SKM-1 (cell line): ENCODE measurements around the gene ITGB5.

Experiments
- DNase-seq: peaks from one replicate; lab custom pipeline; 2025; ENCODE audit not compliant: unreplicated experiment; lab: John Stamatoyannopoulos, UW

Gene ITGB5, protein sequence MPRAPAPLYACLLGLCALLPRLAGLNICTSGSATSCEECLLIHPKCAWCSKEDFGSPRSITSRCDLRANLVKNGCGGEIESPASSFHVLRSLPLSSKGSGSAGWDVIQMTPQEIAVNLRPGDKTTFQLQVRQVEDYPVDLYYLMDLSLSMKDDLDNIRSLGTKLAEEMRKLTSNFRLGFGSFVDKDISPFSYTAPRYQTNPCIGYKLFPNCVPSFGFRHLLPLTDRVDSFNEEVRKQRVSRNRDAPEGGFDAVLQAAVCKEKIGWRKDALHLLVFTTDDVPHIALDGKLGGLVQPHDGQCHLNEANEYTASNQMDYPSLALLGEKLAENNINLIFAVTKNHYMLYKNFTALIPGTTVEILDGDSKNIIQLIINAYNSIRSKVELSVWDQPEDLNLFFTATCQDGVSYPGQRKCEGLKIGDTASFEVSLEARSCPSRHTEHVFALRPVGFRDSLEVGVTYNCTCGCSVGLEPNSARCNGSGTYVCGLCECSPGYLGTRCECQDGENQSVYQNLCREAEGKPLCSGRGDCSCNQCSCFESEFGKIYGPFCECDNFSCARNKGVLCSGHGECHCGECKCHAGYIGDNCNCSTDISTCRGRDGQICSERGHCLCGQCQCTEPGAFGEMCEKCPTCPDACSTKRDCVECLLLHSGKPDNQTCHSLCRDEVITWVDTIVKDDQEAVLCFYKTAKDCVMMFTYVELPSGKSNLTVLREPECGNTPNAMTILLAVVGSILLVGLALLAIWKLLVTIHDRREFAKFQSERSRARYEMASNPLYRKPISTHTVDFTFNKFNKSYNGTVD

DNA sequence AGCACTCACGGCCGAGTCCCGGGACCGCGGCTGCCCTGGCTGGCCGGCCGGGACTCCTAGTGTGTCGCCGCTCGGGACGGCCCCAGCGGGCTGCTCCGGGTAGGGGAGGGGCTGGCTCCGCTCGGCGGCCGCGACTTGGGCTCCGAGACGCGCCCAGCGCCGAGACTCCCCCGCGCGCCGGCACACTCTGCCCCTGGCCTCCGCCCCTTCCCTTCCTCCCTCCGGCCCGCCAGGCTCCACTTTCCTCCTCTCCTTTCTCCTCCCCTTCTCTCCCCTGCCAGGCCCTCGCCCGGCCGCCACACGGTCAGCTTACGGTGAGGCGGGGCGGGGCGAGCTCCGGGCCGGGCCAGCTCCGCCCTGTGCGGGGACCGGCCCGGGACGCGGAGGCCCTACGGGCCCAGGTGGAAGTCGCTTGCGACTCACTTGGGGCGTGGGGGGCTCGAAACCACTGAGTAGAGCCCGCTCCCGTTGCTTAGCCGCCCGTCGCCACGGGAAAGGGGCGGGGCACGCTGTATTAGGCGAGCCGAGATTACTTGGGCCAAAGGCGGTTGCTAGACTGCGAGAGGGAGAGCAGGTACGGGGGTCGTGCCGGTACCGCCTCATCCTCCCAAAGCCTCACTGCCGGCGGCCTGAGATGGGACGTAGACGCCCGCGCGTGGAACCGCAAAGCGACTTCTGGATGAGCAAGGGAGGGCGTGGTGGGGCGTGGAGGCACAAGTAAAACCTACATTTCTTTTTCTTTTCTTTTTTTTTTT lies at the start of gene ITGB5:
Gene ITGB5 (minus strand): TSS at position 189 of the 755 bp plus-strand sequence. CDS start 365 bp downstream, outside the sequence.
- no peak for DNase-seq

DNA sequence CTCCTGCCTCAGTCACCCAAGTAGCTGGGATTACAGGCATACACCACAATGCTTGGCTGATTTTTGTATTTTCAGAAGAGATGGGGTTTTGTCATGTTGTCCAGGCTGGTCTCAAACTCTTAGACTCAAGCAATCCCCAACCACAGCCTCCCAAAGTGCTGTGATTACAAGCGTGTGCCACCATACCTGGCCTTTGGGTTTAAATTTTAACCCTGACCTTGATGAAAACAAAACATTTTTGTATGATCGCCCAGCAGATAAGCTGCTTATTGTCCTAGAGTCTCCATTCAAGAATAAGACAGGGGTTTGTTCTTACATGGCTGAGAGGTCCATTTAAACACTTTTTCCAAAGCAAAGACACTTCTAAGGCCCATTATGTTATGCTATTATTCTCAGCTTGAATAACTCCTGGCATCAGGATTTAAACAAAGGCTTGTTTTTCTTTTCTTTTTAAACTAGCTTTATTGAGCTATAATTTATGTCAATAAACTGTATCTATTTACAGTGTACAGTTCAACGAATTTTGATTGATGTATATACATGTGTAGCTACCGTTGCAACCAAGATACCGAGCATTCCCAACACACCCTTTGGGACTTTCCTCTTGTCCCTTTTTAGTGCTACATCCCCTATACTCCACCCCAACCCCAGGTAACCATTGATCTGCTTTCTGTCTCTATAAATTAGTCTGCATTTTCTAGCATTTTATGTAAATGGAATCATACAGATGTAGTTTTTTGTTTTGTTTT lies 48.8 kb upstream of the ITGB5 start:
- no peak for DNase-seq

DNA sequence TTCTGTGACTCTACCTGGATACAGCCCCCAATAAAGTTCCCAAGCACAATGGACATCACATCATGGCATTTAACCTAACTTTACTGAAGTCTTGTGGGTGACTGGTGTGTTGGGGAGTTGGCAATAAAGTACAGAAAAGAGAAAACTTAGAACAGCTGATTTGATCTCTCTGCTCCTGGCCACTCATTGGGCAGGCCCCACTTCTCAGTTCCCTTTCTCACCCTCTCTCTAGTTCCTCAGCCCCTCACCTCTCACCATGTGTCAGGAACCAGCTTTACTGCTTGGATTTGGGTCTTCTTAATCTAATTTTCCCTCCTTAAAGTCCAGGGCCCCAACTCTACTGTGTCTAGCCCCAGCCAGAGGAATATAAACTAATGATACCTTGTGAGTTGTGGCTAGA lies 48.1 kb upstream of the ITGB5 start:
- no peak for DNase-seq

DNA sequence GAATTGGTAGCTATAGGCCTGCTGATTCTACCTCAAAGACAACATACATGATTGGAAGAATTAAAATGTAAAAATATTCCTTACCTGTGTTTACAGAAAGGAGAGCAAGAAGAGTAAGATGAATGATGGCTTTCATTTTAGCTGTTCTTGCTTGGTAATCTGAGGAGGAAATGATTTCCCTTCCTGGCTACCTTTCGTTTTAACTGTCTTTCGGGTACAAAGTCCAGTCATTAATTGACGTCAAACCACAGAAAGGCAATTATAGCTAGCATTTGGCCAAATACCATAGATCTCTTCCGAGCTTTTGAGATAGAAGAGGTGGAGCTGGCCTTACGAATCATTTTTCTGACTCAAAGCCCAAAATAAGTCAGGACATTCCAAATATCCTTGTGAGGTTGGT lies 47.4 kb upstream of the ITGB5 start, which contains the start of gene MUC13:
Gene MUC13 (minus strand): TSS at position 175 of the 400 bp plus-strand sequence. CDS start 39 bp downstream, at position 136.
- no peak for DNase-seq

DNA sequence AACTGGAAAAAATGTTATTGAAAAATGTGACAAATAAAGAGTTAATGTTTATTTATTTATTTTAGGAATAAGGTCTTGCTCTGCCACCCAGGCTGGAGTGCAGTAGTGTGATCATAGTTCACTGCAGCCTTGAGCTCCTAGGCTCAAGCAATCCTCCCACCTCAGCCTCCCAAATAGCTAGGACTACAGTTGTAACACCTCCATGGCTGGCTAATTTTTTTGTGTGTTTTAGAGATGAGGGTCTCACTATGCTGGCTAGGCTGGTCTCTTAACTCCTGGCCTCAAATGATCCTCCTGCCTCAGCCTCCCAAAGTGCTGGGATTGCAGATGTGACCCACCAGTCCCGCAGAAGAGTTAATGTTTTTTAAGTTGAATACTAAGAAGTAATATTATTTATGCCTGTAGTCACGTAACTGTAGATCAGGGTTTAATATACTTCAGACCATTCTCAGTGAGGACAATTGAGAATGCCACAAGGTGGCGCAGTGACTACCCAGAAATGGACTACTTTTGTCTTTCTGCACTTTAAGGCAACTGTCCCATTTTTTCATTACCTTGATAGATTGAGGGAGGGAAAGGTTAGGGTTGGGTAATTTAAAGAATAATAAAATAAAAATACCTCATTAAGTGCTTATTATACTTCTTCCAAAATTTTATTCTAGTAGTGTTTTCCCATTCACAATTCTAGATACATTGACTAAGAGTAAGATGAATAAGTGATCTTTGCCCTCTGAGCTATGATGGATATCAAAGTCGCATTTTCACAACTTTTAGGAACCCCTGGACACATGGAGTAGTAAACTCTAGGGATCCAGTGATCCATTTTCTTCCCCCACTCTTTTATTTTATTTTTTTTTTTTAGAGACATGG lies 41.4 kb upstream of the ITGB5 start:
- DNase-seq = peak; percentile 27

DNA sequence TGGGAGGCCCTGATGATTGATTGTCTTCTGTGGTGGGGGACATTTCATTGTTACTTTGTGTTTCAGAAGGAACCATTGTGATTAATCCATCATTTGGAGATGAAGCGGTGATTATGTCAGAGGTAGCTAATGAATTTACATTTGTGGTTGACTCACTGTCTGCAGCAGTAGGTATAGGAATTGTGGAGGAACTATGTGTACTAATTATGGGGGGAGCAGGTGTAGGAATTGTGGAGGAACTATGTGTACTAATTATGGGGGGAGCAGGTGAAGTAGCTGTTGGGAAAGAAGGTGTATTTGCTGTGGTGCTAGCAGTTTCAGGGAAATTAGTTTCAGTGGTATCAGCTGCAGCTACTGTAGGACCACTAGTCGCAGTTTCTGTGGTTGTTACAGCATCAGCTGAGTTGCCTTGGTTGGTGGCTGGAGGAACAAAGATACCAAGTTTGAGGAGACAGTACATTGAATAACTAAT lies 40.4 kb upstream of the ITGB5 start:
- no peak for DNase-seq

DNA sequence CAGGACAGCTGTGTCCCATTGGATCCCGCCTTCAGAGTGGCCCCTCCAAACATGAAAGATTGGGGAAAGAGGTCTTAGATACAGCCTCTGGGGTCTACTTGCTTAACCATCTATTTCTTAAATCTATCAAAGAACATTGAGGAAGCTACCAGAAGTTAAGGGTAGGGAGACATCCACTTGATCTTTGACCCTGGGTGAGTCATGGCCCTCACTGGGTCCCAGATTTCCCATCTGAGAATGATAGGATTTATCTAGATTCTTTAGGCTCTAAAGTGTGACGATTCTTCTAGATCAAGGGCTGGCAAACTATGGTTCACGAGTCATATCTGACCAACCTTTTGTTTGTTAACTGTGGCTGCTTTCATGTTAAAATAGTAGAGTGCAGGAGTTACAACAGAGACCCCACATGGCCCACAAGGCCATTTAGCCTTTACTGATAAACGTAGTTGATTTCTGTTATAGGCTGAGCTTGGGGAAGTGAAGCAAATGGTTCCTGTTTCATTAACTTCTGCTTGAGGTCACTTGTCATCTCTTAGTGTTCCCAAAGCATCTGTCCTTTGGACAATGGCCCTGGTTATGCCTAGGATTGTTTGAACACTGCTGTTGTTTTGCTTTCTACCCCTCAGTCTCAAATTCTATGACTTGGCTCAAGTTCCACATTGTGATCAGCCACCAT lies 39.4 kb upstream of the ITGB5 start:
- peak; percentile 24 for DNase-seq

DNA sequence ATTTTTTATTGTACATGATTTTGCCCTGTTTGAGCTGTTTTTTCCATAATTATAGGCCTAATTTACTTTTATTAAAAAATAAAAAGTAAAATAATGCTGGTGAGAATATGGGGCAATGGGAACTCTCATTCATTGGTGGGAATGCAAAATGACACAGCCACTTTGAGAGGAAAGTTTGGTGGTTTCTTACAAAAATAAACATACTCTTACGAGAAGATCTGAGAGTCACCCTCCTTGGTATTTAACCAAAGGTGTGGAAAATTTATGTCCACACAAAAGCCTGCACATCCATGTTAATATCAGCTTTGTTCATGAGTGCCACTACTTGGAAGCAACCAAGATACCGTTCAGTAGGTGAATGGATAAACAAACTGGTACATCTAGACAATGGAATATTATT lies 37.6 kb upstream of the ITGB5 start:
- no peak for DNase-seq

DNA sequence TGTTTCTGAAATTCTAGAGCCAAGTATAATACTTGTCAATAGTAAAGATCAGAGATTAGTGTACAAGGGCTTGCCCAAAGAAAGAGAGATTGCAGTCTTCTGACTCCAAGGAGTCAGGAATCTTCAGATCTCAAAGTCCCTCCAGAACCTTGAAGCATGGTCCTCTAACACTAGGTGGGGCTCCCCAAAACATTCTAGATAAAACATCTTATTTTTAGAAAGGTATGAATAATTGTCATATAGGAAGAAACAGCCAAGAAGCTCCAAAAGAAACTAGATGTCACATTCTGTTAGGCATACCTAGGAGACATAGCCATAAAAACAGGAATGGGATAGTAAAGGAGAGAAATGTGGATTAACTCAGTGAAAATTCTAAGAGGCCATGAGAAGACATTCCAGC lies 36.7 kb upstream of the ITGB5 start:
- no peak for DNase-seq

DNA sequence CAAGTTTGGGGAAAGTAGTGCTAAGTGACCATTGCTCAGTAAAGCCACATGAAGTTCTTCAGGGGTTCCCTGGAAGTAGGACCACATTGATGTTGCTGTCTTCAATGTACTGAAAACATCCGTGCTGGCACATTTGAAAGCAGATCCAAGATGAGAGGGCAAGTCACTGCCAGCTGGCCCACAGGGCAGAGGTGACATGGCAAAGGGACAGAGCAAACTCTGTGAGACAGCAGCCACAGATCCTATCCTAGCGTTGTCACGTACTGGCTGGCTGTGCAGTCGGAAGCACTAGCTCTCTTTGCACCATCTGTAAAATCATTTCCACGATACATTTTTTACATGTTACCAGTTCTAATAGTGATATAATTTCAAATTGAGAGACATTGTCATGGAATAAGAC lies 33.6 kb upstream of the ITGB5 start:
- no peak for DNase-seq

DNA sequence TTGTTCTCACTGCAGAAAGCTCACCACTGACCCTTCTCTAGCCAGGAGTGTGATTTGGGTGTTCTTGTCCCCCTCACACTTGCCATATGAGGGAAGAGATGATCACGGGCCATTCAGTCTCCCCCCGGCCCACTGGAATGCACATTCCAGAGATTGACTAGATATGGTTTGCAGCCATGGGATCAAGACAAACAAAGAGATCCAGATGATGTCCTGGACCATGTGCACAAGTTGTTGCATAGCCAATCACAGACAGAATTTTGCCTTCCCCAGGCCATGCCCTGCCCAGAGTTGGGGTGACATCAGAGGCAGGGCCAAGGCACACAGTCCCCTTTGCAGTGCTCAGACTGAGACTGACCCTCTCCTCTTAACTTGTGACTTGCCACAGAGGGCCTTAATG lies 32.6 kb upstream of the ITGB5 start:
- no peak for DNase-seq

DNA sequence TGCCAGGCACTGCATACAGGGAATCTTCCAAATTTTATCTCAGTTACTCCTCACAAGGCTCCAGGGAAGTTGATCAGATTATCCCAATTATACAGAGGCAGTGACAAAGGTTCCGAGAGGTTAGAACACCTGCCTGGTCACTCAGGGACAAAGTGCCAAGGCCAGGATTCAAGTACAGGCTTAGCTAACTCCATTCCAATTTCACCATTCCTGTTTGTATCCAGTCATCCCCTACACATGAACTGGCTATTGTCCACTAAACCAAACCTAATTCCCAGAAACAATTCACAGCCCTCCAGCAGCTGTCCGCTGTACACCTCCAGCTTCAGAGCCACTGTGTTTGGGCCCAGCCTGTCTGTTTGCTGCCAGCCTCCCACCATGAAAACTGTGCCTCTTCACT lies 31.4 kb upstream of the ITGB5 start:
- no peak for DNase-seq

DNA sequence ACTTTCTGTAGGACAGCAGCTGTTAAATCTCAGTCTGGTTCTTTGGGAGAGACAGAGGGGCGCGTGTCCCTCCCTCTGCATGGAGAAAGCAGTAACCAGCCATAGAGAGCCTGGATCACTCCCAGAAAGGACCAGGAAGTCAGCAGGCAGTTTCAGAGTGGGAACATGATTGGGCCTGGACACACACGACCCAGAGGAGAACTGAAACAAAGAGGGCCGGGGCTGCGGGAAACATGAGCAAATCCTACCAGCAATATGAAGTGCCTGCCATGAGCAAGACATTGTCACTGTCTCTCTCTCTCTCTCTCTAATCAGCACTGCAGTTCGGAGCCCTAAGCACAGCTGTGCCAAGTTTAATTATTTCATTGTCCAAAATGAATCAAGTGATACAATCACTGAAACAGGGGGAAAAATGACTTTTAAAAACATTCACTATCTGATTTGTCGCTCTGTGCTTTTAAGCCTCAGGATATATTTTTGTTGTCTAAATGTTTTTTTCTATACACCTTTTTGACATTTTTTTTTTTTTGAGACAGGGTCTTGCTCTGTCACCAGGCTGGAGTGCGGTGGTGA lies 29.8 kb upstream of the ITGB5 start:
- no peak for DNase-seq

DNA sequence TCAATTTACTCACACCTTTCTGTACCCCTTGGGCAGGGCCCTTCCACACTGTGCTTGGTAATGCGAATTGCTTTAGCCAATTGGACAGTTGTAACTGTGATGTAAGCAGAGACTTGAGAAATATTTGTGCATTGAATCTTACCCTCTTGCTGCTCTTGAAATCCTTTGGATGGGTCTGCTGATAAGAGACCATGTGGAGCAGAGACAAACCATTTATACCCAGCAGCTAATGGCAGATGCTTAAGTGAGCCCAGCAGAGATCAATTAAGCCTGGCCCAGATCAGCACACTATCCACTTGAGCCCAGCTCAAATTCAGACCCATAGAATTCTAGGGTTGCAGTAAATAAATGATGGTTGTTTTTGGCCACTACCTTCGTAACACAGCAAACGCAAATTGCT lies 28.1 kb upstream of the ITGB5 start:
- DNase-seq = no peak

DNA sequence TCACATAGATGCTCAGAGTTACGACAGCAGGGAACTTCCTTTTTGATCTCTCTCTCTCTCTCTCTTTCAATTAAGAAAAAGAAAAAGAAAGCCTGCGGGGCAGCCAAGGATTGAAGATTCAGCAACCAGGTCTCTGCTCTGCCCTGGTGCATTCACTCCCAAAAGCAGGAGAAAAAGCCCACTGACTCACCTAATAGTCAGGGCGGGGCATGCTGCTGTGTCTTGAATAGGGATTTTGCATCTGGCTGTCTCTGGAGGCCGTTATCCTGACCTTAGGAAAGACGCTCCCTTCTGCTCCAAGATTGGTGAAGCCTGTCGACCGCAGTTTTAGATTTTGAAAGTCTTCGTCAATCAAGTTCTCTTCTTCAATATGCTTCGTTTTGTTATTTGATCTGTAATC lies 20.8 kb upstream of the ITGB5 start:
- no peak for DNase-seq

DNA sequence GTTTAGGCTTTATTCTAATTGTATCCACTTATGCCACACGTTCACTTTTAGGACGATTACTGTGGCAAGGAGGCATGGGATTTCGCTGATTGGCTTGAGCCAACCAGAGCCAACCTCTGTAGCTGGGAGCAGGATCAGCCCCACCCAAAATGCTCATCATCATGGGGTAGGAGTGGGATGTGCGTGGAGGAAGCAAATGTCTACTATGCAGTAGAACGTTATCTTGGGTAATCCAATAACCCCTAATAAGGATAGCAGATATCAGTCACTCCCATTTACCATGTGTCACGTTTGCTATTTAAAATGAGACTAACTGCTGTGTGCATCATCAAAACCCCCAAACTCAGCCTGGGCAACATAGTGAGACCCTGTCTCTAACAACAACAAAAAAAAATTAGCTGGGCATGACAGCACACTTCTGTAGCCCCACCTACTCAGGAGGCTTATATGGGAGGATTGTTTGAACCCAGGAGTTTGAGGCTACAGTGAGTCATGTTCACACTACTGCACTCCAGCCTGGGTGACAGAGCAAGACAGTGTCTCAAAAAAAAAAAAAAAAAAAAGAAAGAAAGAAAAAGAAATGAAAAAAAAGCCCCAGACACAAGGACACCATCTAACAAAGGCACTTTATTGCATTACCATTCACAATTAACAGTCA lies 17.8 kb upstream of the ITGB5 start:
- DNase-seq = no peak

DNA sequence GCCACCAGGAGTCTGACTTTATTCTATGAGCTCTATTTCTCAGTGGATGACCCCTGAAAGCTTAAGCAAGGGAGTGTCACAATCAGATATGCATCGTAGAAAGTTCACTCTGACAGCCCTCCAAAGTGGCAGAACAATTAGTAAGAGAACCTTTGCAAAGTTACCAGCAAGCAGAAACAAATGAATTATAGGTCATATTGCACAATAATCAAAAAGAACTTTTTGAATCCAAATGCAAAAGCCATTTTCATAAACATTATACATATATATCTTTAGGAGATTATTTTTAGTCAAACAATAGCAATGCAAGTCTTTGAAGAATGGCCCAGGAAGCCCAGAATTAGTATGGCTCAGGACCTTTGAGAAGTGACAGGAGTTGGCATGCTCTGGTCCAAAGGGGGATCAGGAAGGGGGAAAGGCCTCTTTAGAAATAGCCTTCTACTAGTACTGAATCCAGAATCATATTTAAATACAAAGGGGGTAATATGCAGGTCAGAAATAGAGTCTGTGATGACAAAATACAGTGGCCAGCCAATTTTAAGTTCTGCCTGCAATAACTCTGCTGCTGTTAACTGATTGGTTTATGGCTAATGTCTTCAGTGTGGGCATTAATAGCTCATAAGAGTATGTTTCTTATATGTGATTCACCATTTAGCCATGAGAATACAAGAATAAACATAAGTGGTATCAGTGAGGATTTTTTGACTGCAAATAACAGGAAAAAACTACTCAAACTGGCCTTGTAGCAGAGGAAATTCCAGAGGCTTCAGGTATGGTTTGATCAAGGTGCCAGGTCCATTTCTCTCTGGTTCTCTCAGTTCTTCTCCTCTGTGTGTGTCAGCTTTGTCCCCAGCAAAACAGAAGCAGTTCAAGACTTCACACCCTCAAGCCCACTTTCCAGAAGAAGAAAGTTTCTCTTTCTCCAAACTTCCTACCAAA lies 17.0 kb upstream of the ITGB5 start:
- no peak for DNase-seq
